IMR-90 (cell line): ENCODE results near the gene CACNA1F.

ENCODE experiments used
- CEBPB ChIP-seq: IDR thresholded peaks from 2 replicates; pipeline ENCODE4 v1.6.1; 2012; ENCODE audit warnings: low read depth, low read length, improper control_type of control experiment
- CTCF ChIP-seq: conservative IDR thresholded peaks from 2 replicates; pipeline ENCODE4 v1.5.1; 2012; ENCODE audit warnings: mild to moderate bottlenecking, low read depth, low read length, improper control_type of control experiment
- POLR2A ChIP-seq: IDR thresholded peaks from 2 replicates; pipeline ENCODE4 v1.6.1; 2012; ENCODE audit warnings: mild to moderate bottlenecking, low read depth, low read length
- RAD21 ChIP-seq: IDR thresholded peaks from 2 replicates; pipeline ENCODE4 v1.6.1; 2012; ENCODE audit warnings: low read length, improper control_type of control experiment
- SMC3 ChIP-seq: fragments of 150-350 bp; IDR thresholded peaks from 2 replicates; pipeline ENCODE4 v1.6.1; 2016; ENCODE audit warnings: low read depth, mild to moderate bottlenecking, antibody characterized with exemption, low read length, moderate library complexity

DNA sequence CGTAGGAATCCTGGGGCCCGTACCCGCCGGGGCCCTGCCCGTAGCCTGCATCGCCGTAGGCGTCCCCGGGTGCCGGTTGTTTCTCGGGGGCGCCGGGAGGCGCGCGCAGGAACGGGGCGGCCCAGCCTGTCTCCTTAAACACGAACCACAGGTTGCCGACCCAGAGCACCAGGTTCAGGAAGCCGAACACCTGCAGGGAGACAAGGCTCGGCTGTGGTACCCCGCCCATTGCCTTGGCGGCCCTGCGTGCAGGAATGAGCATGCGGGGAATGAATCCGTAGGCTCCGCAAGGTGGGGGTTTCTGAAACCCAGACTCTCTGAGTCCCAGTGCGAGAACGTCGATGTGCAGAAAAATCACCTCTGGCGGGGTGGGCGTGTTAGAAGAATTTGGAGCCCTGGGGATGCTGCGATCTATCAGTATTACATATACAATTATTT lies 41.5 kb downstream of the CACNA1F start:
- TF ChIP-seq RAD21 (no peak), CTCF (no peak), POLR2A (no peak), SMC3 (no peak), CEBPB (no peak)
